CD4-positive, alpha-beta T cell treated with Interleukin-15 for 4 hours (primary cell): ENCODE results near the gene XPNPEP3.
A peak's percentile ranks its signal among the peaks of the same experiment; 100 is the strongest.
"Not testable (repeated sequence)": the region's sequence is repeated elsewhere in the genome, so short reads cannot be mapped to it uniquely, and the experiment has no call there.

Experiments used
- DNase-seq: peaks from one replicate; pipeline ENCODE4 v3.0.0-alpha.2; 2020; ENCODE audit warnings: low spot score

Gene XPNPEP3

GRCh38 chr22:40856513-40857308, at the start of gene XPNPEP3, which contains the start of gene ST13:
Gene XPNPEP3, plus strand, starts transcription at chr22:40857148. Its CDS starts 34 bp downstream, at chr22:40857182.
Gene ST13, minus strand, starts transcription at chr22:40856639. Its CDS starts 99 bp downstream, at chr22:40856540.
- peak; percentile 96 for DNase-seq

GRCh38 chr22:40808018-40808841, 48.7 kb upstream of the XPNPEP3 start:
- DNase-seq: no peak

GRCh38 chr22:40813912-40814315, 43.0 kb upstream of the XPNPEP3 start:
- no peak for DNase-seq

DNA sequence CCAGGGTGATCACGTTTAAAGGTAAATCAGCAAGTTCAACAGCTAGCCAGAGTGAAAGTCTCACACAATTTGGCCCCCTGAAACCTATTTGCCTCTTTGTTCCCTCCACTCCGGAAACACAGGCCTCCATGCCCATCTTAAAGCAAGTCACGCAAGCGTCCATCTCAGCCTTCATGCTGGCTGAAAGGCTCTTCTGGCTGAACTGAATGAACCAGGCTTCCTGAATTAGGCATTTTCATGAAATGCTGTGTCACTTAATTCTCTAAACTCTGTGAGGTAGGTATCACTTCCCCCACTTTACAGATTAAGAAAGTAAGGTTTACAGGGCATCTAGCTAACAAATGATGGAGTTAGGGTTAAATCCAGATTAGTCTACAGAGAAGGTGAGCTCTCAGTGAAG, 39.2 kb upstream of the XPNPEP3 start:
- no peak for DNase-seq

GRCh38 chr22:40818192-40818746, 38.7 kb upstream of the XPNPEP3 start:
- DNase-seq: peak; percentile 14

- peak; percentile 85 for DNase-seq
Observed at GRCh38 chr22:40818747-40819598, 38.0 kb upstream of the XPNPEP3 start, which contains the start of gene SLC25A17. Gene SLC25A17, minus strand, starts transcription at chr22:40819346. Its CDS starts 98 bp downstream, at chr22:40819248.

GRCh38 chr22:40819599-40820140, 37.3 kb upstream of the XPNPEP3 start:
- DNase-seq: peak; percentile 1

GRCh38 chr22:40823426-40823825, 33.5 kb upstream of the XPNPEP3 start:
- no peak for DNase-seq

GRCh38 chr22:40826292-40826691, 30.7 kb upstream of the XPNPEP3 start:
- not testable (repeated sequence) for DNase-seq

DNA sequence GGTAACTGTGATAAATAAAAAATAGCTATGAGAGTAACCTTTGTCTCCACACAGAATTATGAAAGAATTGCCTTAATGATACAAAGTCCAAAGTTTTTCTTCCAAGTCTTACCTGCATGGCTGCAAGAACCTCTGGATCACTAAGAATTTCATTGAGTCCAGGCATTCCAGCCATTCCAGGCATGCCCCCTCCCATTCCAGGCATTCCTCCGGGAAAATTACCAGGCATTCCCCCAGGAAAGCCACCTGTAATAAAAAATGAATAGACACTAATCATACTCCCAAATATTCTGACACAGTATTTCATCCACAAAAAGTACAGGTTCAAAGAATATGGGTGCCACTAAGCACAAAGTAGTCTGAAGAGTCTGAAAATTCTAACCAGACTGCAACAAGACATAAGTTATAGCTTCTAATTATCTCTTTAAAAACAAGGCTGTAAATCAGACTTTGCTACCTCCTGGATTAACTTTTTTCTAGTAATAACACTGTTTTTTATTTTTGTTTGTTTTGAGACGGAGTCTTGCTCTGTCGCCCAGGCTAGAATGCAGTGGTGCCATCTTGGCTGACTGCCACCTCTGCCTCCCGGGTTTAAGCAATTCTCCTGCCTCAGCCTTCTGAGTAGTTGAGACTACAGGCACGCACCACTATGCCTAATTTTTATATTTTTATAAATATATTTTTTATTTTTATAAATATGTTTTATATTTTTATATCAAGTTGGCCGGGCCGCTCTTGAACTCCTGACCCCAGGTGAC, 29.8 kb upstream of the XPNPEP3 start:
- no peak for DNase-seq

GRCh38 chr22:40829131-40829530, 27.8 kb upstream of the XPNPEP3 start:
- DNase-seq: no peak

DNA sequence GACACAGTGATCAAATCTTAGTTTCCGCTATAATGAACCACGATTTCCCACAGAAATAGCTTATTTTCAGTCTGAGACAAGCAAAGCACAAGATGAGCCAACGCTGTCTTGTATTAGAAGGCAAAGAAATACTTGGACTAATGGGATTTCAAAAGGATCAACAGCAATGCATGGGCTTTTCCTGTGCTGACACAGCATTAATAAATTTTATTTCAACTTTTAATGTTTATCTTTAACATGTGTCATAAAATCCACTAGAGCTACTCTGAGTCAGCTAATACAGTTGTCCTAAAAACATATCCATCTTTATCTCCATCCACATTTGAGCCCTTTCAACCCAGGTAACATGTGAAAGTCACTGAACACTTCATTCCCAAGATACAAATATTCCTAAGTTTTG, 22.3 kb upstream of the XPNPEP3 start:
- DNase-seq: no peak

GRCh38 chr22:40838486-40838885, 18.5 kb upstream of the XPNPEP3 start:
- no peak for DNase-seq

GRCh38 chr22:40844951-40845350, 12.0 kb upstream of the XPNPEP3 start:
- no peak for DNase-seq

DNA sequence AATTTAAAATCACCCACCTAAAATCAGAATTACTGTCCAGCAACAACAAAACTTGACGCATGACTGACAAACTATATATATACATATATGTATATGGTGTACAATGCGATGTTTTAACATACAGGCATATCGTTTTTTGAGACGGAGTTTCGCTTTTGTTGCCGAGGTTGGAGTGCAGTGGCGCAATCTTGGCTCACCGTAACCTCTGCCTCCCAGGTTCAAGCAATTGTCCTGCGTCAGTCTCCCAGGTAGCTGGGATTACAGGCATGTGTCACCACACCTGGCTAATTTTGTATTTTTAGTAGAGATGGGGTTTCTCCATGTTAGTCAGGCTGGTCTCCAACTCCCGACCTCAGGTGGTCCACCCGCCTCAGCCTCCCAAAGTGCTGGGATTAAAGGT, 11.1 kb upstream of the XPNPEP3 start:
- DNase-seq: not testable (repeated sequence)

DNA sequence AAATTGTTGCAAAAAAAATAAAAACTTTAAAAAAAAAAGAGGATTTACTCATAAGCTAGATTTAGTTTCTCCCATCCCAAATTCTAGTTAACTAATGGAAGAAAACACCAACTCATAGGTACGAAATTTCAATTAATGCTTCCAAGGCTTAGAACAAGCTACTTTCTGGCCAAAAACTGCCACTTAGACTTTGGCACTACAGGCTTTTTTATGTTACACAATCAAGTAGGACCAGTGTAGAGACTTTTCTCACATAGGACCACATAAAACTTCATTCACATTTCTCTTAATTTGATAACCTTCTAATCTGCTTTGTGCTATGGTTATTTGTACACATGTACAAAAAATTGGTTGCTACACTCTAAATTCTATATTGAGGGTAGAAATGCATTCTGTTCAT, 3.6 kb upstream of the XPNPEP3 start:
- no peak for DNase-seq

DNA sequence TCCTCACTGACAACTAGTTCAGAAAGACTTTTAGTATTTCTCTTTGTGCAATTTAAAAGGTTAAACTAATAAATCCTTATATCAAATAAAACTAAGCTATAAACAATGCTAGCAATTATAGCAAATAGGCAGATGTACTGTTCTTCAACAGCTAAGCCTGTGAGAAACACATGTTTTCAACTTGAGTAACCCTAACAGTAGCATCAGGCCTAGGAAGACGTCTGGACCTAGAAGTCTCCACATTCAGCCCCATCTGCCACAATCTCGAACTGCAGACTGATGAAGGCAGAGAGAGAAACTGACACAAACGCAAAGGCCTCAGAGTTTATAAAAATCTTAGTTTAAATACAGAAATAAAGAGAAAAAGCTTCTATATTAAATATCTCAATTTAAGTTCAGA, 3.0 kb upstream of the XPNPEP3 start:
- no peak for DNase-seq

DNA sequence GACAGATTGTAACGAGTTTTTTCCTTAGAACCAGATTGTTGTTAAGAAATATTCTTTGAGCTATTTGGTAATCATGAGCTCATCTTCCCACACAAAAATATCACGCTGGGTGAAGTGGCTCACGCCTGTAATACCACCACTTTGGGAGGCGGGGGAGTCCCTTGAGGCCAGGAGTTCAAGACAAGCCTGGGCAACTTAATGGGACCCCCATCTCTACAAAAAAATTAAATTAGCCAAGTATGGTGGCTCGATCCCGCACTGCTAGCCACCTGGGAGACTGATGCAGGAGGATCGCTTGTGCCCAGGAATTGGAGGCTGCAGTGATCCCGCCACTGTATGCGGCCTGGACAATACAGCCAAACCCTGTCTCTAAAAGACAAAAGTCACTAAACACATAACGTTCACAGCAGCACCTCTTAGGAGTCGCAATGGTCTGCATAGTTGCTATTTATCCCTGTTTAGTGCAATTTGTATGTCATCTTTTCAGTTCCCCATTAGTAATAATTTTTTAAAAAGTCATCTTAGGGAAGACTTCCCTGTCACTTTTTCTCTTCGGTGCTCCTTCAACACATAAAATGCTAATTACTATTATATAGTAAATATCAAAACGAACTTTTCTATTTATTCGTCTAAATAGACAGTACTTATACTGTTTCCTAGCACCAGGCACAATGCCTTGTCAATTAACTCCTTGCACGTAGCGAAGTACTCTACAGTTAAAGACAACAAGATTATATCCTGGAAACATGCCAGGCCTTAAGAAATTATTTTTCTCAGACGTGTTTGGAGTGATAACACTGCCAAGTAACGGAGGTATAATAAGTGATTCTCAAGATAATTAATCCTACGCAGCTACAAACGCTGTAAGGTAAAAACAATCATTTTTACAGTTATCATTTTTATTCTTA, 1.6 kb upstream of the XPNPEP3 start:
- peak; percentile 6 for DNase-seq

- peak; percentile 1 for DNase-seq
Observed at GRCh38 chr22:40855979-40856512, 902 bp upstream of the XPNPEP3 start.
